B cell (primary cell): ENCODE results near the gene TP53BP2. TPM values are rescaled to one million over a fixed set of nuclear protein-coding genes. Genes with fewer than 3 reads are reported as not detected.

Source experiments
- ATAC-seq: fragments of 200-7000 bp; cut with Tn5 transposase; one replicate; pipeline ENCODE4 v1.10.0; 2021; ENCODE audit warnings: low read depth, mild to moderate bottlenecking, moderate number of reproducible peaks, moderate library complexity
- CTCF ChIA-PET: fragments of 350-600 bp; sonication (Branson Sonifier 250); formaldehyde crosslinking; loops from one replicate; lab custom pipeline; 2021; ENCODE audit warnings: antibody characterized with exemption, inconsistent platforms; lab: Charles Lee
- POLR2A ChIA-PET: fragments of 350-600 bp; sonication (Branson Sonifier 250); formaldehyde crosslinking; loops from one replicate; lab custom pipeline; 2021; ENCODE audit warnings: antibody characterized with exemption; lab: Charles Lee
- DNase-seq: peaks from one replicate; pipeline ENCODE4 v3.0.0; 2013
- H2AFZ ChIP-seq: 2 replicates; pipeline ENCODE4 v1.6.1; 2012; ENCODE audit warnings: mild to moderate bottlenecking, low read depth, low read length; ENCODE audit not compliant: insufficient read depth, poor library complexity, severe bottlenecking
- H3K27ac ChIP-seq, 2 donors: 1 replicate in 1 of 2; 2 replicates in 1 of 2; pipeline ENCODE4 v1.5.1; 2012 to 2013; ENCODE audit warnings: low read length in 2 of 2, mild to moderate bottlenecking in 2 of 2, moderate library complexity in 1 of 2
- H3K27me3 ChIP-seq, 4 experiments: fragments of 200-600 bp in 1 of 4; sonication (generic) in 1 of 4; replicated peaks in 1 of 4; 1 replicate in 2 of 4; 2 replicates in 2 of 4; pipeline versions ENCODE4 v1.6.1 to v1.7.0; 2013 to 2016; ENCODE audit warnings: low read length in 3 of 4, mild to moderate bottlenecking in 2 of 4, mixed read lengths in 1 of 4, moderate library complexity in 1 of 4; ENCODE audit not compliant: insufficient read depth in 4 of 4, control insufficient read depth in 3 of 4; ENCODE audit errors: control extremely low read depth in 1 of 4
- H3K36me3 ChIP-seq, 2 experiments: replicated peaks in 1 of 2; 1 replicate in 1 of 2; 2 replicates in 1 of 2; pipeline versions ENCODE4 v1.6.1 to v1.7.1; 2013; ENCODE audit warnings: low read length in 1 of 2; ENCODE audit not compliant: insufficient read depth in 2 of 2, control insufficient read depth in 1 of 2; ENCODE audit errors: control extremely low read depth in 1 of 2, extremely low read depth in 1 of 2
- H3K4me1 ChIP-seq, 2 donors: fragments of 200-600 bp in 1 of 2; sonication (generic) in 1 of 2; 1 replicate in 1 of 2; 2 replicates in 1 of 2; pipeline versions ENCODE4 v1.5.1 to v1.6.1; 2013 to 2017; ENCODE audit warnings: low read length in 2 of 2; ENCODE audit not compliant: control insufficient read depth in 2 of 2, insufficient read depth in 2 of 2
- H3K4me2 ChIP-seq: replicated peaks from 2 replicates; pipeline ENCODE3; 2012; ENCODE audit warnings: mild to moderate bottlenecking, low read depth, low read length; ENCODE audit not compliant: poor library complexity, severe bottlenecking
- H3K4me3 ChIP-seq, 5 experiments: fragments of 200-600 bp in 1 of 5; sonication (generic) in 1 of 5; 1 replicate in 3 of 5; 2 replicates in 2 of 5; pipeline versions ENCODE4 v1.5.1 to v1.7.0; 2011 to 2016; ENCODE audit warnings: low read length in 4 of 5, mild to moderate bottlenecking in 4 of 5, low read depth in 2 of 5, control low read depth in 1 of 5, moderate library complexity in 1 of 5; ENCODE audit not compliant: insufficient read depth in 1 of 5; ENCODE audit errors: control extremely low read depth in 1 of 5, extremely low read depth in 1 of 5
- H3K79me2 ChIP-seq: fragments of 200-600 bp; sonication (generic); one replicate; pipeline ENCODE4 v1.6.0; 2016; ENCODE audit warnings: low read length; ENCODE audit not compliant: control insufficient read depth, insufficient read depth
- H3K9ac ChIP-seq: fragments of 200-600 bp; sonication (generic); 2 replicates; pipeline ENCODE4 v1.6.1; 2017; ENCODE audit warnings: mild to moderate bottlenecking, low read length, moderate library complexity
- H3K9me3 ChIP-seq, 3 donors: one replicate each; pipeline versions ENCODE4 v1.6.1 to v1.7.1; 2013; ENCODE audit warnings: low read length in 2 of 3; ENCODE audit not compliant: control insufficient read depth in 2 of 3, insufficient read depth in 1 of 3; ENCODE audit errors: control extremely low read depth in 1 of 3
- H4K20me1 ChIP-seq: 2 replicates; pipeline ENCODE4 v1.6.0; 2012; ENCODE audit warnings: mild to moderate bottlenecking, low read length; ENCODE audit not compliant: insufficient read depth, control insufficient read depth, poor library complexity, severe bottlenecking
- H3K27ac Mint-ChIP-seq: one replicate; pipeline ENCODE4 v1.8.0; 2021; ENCODE audit warnings: mixed read lengths
- H3K27me3 Mint-ChIP-seq: one replicate; pipeline ENCODE4 v1.8.0; 2021; ENCODE audit warnings: mixed read lengths
- H3K4me1 Mint-ChIP-seq: one replicate; pipeline ENCODE4 v1.8.0; 2021; ENCODE audit warnings: mixed read lengths
- H3K4me3 Mint-ChIP-seq: one replicate; pipeline ENCODE4 v1.8.0; 2021; ENCODE audit warnings: mixed read lengths
- H3K9me3 Mint-ChIP-seq: one replicate; pipeline ENCODE4 v1.8.0; 2022; ENCODE audit warnings: mixed read lengths; ENCODE audit not compliant: insufficient read depth
- EZH2 ChIP-seq: IDR thresholded peaks from 2 replicates; pipeline ENCODE4 v1.6.1; 2012; ENCODE audit warnings: borderline replicate concordance, low read depth, mild to moderate bottlenecking, moderate library complexity, low read length; ENCODE audit not compliant: insufficient read depth, poor library complexity, severe bottlenecking
- WGBS: methylation state at CpG from one replicate; pipeline ENCODE4 v1.1.5; 2013; ENCODE audit warnings: missing lambda C conversion rate; ENCODE audit not compliant: insufficient coverage; 5-methylcytosine and 5-hydroxymethylcytosine counted together
- intact Hi-C: fragments of 100-400 bp; cut with micrococcal nuclease; formaldehyde crosslinking; loops from one replicate; pipeline ENCODE4 v1.10.0; 2022
- polyA plus RNA-seq: library from polyadenylated mRNA; depleted of rRNA; stranded (reverse); fragments of >200 nt; gene quantifications from 2 replicates; pipeline ENCODE4 v1.2.3, GENCODE V29; 2012
- total RNA-seq, 2 donors: library from RNA; stranded (reverse); fragments of 120-200 nt in 1 of 2; gene quantifications; 1 replicate in 1 of 2; 2 replicates in 1 of 2; pipeline versions ENCODE4 v1.2.3 to v1.2.4, GENCODE V29; 2013 to 2022
- TF ChIP-seq, protein P1 (sequence below): fragments of 200-600 bp; IDR thresholded peaks from one replicate; pipeline ENCODE4 v1.8.0; 2022; ENCODE audit warnings: antibody characterized with exemption, mild to moderate bottlenecking

The TP53BP2 gene
- total and polyA plus RNA-seq, 2 donors (not counting 1 experiment from before 2014, with no cell fraction given) = 10.8 to 40.0 TPM

DNA sequence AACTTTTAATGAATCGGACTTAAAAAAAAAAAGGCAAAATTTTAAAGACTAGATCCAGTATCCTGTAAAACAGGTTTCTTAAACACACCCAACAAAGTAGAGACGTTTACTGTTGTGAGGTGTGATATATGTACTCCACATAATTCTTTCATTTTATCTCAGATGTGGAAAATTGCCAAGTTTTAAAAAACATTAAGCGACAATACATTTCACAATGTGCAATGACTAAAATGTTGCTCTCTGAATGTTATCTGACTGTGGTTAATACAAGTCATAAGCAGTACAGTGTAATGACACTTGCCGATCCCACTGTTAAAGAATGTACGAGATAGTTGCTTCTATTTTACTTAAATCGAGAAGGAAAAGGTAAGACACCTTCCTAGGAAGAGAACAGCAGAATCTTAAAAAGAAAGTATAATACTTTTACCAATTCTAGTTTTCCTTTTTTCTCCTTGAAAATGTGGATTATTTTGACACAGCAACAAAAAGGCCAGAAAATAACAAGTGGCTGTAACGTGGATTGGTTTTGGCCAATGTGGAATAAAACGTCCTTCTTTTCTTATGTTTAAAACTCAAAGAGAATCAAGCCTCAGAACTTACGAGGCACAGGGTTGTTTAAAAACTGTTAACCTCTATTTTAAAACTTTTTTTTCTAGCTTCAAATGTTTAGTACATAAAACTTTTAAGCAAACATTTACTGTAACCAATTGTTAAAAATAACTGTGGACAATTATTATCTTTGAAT, 51.4 kb downstream of the TP53BP2 start:
- no peak for ATAC-seq
- ChIA-PET CTCF (no interaction called here), POLR2A (no interaction called here)
- no peak overlapping the region for H3K4me3 ChIP-seq
- Mint-ChIP-seq H3K9me3 (no peaks in the 10 kb centered on the region), H3K27ac (no peak overlapping the region), H3K4me3 (no peak overlapping the region), H3K27me3 (no peaks in the 10 kb centered on the region), H3K4me1 (peaks cover 7% of the 10 kb centered on the region)
- no peaks in the 10 kb centered on the region for H3K79me2 ChIP-seq
- H3K4me1 ChIP-seq = no peaks in the 10 kb centered on the region
- intact Hi-C loops = no loop called here
- H4K20me1 ChIP-seq = no peaks in the 10 kb centered on the region
- no CpG with 5 or more reads among the region's 9 CpGs for WGBS
- TF ChIP-seq, protein P1, sequence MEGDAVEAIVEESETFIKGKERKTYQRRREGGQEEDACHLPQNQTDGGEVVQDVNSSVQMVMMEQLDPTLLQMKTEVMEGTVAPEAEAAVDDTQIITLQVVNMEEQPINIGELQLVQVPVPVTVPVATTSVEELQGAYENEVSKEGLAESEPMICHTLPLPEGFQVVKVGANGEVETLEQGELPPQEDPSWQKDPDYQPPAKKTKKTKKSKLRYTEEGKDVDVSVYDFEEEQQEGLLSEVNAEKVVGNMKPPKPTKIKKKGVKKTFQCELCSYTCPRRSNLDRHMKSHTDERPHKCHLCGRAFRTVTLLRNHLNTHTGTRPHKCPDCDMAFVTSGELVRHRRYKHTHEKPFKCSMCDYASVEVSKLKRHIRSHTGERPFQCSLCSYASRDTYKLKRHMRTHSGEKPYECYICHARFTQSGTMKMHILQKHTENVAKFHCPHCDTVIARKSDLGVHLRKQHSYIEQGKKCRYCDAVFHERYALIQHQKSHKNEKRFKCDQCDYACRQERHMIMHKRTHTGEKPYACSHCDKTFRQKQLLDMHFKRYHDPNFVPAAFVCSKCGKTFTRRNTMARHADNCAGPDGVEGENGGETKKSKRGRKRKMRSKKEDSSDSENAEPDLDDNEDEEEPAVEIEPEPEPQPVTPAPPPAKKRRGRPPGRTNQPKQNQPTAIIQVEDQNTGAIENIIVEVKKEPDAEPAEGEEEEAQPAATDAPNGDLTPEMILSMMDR = no peak
- no peak for TF ChIP-seq EZH2
- no peaks in the 10 kb centered on the region for H3K9me3 ChIP-seq
- H2AFZ ChIP-seq = no peak overlapping the region
- H3K36me3 ChIP-seq = peaks cover 21 to 37% of the 10 kb centered on the region in 2 experiments
- DNase-seq = no peak
- H3K27me3 ChIP-seq = no peaks in the 10 kb centered on the region
- no peak overlapping the region for H3K9ac ChIP-seq
- H3K27ac ChIP-seq = no peak overlapping the region
- H3K4me2 ChIP-seq = no peak overlapping the region

DNA sequence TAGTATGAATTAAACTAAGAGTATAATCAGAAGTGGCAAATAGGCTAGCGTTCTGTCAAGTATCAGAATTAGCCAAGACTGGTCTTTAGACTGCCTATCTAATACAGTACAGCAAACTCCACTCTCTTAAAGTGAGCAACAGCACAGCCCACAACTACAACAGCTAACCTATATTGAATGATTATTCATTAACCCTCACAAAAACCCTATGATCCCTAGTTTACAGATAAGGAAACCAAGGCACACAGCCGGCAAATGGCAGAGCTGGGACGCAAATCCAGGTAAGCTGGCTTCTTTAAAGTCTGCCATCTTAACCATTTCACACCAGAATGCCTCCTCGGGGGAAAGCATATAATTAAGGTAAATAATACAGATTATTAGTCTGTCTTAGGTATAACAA, 52.0 kb downstream of the TP53BP2 start:
- TF ChIP-seq EZH2 = no peak
- TF ChIP-seq, protein P1 = no peak
- ATAC-seq = no peak
- ChIA-PET CTCF (no interaction called here), POLR2A (no interaction called here)
- no peak overlapping the region for H3K27ac Mint-ChIP-seq
- no peaks in the 10 kb centered on the region for H4K20me1 ChIP-seq
- H3K27ac ChIP-seq = no peak overlapping the region
- no peak overlapping the region for H3K4me3 Mint-ChIP-seq
- H3K79me2 ChIP-seq = no peaks in the 10 kb centered on the region
- no peaks in the 10 kb centered on the region for H3K9me3 ChIP-seq
- DNase-seq = no peak
- H3K9ac ChIP-seq = no peak overlapping the region
- H3K4me1 ChIP-seq = no peaks in the 10 kb centered on the region
- H3K4me2 ChIP-seq = no peak overlapping the region
- intact Hi-C loops = no loop called here
- H3K27me3 ChIP-seq = no peaks in the 10 kb centered on the region
- no peaks in the 10 kb centered on the region for H3K9me3 Mint-ChIP-seq
- no peak overlapping the region for H2AFZ ChIP-seq
- no CpG with 5 or more reads among the region's 4 CpGs for WGBS
- H3K27me3 Mint-ChIP-seq = no peaks in the 10 kb centered on the region
- peaks cover 21 to 33% of the 10 kb centered on the region in 2 experiments for H3K36me3 ChIP-seq
- peaks cover 7% of the 10 kb centered on the region for H3K4me1 Mint-ChIP-seq
- H3K4me3 ChIP-seq = no peak overlapping the region
